ENCODE results near the gene TLNRD1.

TLNRD1 gene

GRCh38 chr15:81002331-81003096 lies 1.8 kb downstream of the TLNRD1 start:
- DNase-seq = no peak

- no peak for DNase-seq
Measured at GRCh38 chr15:81003097-81003350, 2.3 kb downstream of the TLNRD1 start.

GRCh38 chr15:81006124-81006523 lies 5.4 kb downstream of the TLNRD1 start:
- no peak for DNase-seq

GRCh38 chr15:81007428-81008064 lies 6.8 kb downstream of the TLNRD1 start:
- DNase-seq = no peak

GRCh38 chr15:81008312-81008711 lies 7.6 kb downstream of the TLNRD1 start:
- no peak for DNase-seq

GRCh38 chr15:81010086-81010485 lies 9.4 kb downstream of the TLNRD1 start:
- DNase-seq = no peak

DNA sequence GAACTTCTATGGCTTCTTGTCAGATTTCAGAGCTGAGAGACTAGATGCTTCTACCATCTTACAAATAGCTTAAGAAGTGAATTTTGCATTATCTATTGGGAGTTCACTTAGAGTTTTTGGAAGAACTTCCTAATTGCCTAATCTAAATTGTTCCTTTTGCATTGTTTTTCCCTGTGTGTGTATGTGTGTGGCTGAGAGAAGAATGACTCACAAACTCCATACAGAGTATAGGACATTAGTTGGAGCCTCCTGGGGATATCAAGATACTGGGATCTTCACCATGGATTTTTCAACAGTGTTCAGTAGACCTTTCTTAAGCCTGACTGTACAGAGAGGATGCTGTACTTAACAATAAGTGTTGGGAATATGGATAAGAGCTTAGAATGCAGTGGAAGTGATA lies 10.9 kb downstream of the TLNRD1 start:
- no peak for DNase-seq

GRCh38 chr15:81012588-81012987 lies 11.9 kb downstream of the TLNRD1 start:
- no peak for DNase-seq

DNA sequence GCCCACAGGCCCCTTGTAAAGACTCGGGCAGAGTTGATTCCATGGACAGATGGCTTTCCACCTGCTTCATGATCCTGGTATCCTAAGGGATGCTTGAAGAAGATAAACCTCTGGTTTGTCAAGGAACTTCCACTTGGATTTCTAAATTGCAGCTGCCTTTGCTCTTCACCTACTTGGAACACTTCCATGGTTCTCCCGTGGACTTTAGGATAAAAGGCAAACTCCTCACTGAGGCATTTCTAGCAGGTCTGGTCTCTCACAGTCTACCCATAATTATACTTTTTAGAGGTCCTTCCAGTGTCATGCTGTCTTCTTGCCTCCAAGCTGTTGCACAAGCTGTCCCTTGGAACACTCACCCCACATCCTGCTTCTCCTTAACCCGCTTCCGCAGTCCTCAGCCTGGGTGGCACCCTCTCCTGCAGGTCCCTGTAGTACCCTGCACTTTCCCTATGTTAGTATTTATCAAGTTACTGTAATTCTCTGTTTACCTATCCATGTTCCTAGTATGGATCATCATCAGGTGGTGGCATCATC lies 12.7 kb downstream of the TLNRD1 start:
- DNase-seq = no peak

- DNase-seq = no peak
Measured at GRCh38 chr15:81014446-81015093, 13.8 kb downstream of the TLNRD1 start.

DNA sequence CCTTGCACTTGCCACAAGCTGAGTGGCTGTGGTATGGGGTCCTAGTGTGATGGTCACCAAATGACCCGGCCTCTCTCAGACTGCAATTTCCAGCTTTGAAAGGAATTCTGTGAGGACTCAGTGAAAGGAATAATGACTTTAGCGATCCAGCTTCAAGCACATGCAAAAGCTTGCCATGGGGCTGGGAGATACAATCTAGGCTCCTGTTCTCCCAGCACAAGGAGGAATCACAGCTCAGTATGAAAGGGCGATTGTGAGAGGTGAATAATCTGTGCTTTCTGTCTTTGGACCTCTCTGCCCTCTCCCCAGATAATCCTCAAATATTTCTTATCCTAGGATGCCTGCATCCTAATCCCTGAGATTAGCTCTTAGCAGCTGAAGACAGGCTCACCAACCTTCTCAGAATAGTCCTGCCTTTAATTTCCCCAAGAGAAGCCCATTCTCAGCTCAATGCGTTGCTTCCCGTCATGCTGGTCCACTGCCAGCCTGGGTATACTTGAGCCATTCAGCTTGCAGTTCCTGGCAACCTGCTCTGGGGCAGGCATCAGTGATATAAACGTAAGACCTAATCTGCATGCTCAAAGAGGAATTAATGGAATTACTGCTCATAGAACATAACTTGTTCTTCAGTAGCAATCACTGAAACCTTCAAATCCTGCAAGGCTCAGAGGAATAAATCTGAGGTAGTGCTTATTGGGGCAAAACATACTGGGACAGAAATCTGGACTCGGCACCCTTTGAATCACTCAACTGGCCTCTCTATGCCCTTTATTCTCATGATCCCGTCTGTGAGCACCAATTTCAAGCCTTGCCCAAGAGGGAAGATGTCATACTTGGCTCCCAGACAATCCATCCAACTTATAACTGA lies 15.1 kb downstream of the TLNRD1 start:
- DNase-seq = no peak

DNA sequence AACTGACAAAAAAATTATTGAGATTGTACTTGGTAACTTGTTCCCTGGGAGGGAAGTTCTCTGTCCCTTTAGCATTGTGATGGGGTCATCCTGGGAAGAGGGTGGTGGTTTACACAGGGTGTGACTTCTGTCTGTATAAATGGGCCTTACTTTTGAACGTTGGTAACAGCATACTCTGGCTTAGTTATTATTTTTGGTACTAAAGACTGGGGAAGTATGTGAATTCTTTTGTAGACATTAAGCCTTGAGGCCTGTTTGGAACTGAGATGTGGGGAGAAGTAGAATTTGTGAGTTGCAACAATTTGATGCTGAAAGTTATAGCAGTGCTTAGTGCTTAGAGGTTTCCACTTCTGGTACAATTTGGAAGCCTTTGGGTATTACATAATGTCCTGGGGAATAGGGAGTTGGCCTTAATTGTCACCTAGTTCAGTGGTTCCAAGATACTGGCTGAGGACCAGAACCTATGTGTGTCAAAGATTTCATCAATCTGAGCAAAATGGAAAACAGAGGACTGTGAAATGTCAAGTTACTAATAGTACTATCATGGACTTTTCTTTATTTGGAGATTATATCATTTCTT lies 15.9 kb downstream of the TLNRD1 start:
- DNase-seq = no peak

DNA sequence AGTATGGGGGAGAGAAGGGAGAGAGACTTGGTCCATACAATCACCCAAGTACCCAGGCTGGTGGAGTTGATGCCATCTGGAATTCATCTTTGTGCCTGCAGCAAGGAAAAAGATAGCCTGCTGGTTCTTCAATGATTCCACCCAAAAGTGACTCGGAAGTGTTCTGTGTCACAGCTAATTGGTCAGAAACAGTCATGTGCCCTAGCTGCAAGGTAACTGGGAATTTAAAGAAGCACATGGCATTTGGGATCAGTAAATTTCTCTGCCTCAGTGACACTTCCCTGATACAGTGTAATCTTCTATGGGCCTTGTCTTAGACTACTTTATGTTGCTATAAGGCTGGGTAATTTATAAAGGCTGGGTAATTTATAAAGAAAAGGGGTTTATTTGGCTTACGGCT lies 17.5 kb downstream of the TLNRD1 start:
- no peak for DNase-seq

- DNase-seq = no peak
Measured at GRCh38 chr15:81021321-81021720, 20.6 kb downstream of the TLNRD1 start.

GRCh38 chr15:81023483-81024264 lies 23.0 kb downstream of the TLNRD1 start:
- DNase-seq = peak; percentile 62

GRCh38 chr15:81024265-81024872 lies 23.6 kb downstream of the TLNRD1 start:
- DNase-seq = no peak

DNA sequence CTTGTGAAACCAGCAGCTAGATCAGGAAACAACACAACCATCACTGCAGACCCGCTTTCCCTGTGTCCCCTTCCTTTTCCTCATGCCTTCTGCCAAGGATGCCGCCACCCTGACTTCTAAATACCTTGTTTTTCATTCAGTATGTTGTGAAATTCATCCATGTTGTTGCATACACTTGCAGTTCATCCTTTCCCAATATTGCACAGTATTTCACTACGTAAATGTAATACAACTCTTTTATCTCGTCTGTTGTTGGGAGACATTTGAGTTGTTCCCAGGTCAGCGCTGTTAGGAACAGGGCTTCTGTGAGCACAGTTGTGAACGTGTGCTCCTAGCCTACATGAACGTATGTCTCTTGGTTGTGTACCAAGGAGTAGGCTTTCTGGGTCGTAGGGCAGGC lies 24.2 kb downstream of the TLNRD1 start:
- DNase-seq = no peak

GRCh38 chr15:81025721-81026370 lies 25.1 kb downstream of the TLNRD1 start:
- no peak for DNase-seq

GRCh38 chr15:81026836-81027599 lies 26.3 kb downstream of the TLNRD1 start:
- DNase-seq = no peak
